Renal cortical epithelial cell (primary cell): ENCODE data around the gene RBM10. TPM values are rescaled to one million over a fixed set of nuclear protein-coding genes. Genes with fewer than 3 reads are reported as not detected.
A peak's percentile ranks its signal among the peaks of the same experiment; 100 is the strongest.

Experiments
- DNase-seq: peaks from one replicate; pipeline ENCODE4 v3.0.0-alpha.2; 2011; ENCODE audit warnings: low read depth
- total RNA-seq: library from RNA; depleted of rRNA; stranded (reverse); fragments of >200 nt; gene quantifications from 2 replicates; pipeline ENCODE4 v1.2.3, GENCODE V29; 2014

Gene RBM10
- total RNA-seq, 1 donor from 2014 or later: 50.2 TPM

- DNase-seq: peak; percentile 93
Measured at GRCh38 chrX:47233333-47234113, 88.5 kb downstream of the RBM10 start.

- no peak for DNase-seq
Measured at GRCh38 chrX:47234583-47234982, 89.6 kb downstream of the RBM10 start.

- DNase-seq: no peak
Measured at GRCh38 chrX:47235691-47236103, 90.7 kb downstream of the RBM10 start.

Other genes starting within 250 kb of the RBM10 start
- 5.4 and 24.4 TPM in 2 replicates for gene JADE3, start 232.8 kb upstream of the RBM10 start, total RNA-seq
- gene RGN, start 66.8 kb upstream of the RBM10 start, total RNA-seq: 1.6 and 1.7 TPM in 2 replicates
- 35.3 and 44.1 TPM in 2 replicates for gene NDUFB11, start 519 bp upstream of the RBM10 start, total RNA-seq
- gene UBA1, start 48.6 kb downstream of the RBM10 start, total RNA-seq: 150 and 280 TPM in 2 replicates
- 104 and 174 TPM in 2 replicates for gene CDK16, start 73.5 kb downstream of the RBM10 start, total RNA-seq
- 35.9 and 61.0 TPM in 2 replicates for gene USP11, start 87.8 kb downstream of the RBM10 start, total RNA-seq
- gene ZNF157, start 225.4 kb downstream of the RBM10 start, total RNA-seq: 0.17 and 0.65 TPM in 2 replicates